Measurements from ENCODE around the gene CNTNAP2.

- TF ChIP-seq POLR2AphosphoS5 (IDR thresholded peaks at IDR 0.05; ENCODE audit: low read depth, low read length) (no peak), POLR2A (IDR thresholded peaks at IDR 0.05; ENCODE audit: low read depth, low read length) (no peak), SPI1 (IDR thresholded peaks at IDR 0.05; ENCODE audit: low read depth, low read length) (no peak), TAF1 (IDR thresholded peaks at IDR 0.05; ENCODE audit: low read depth, low read length) (no peak)
Measured at GRCh38 chr7:146619641-146620040, 503.0 kb downstream of the CNTNAP2 start.
